ENCODE data around the gene MLPH. TPM values are rescaled to one million over a fixed set of nuclear protein-coding genes. Genes with fewer than 3 reads are reported as not detected.

MLPH gene
- total and polyA plus RNA-seq, 4 donors: 0.62 to 29.3 (median 9.4) TPM

DNA sequence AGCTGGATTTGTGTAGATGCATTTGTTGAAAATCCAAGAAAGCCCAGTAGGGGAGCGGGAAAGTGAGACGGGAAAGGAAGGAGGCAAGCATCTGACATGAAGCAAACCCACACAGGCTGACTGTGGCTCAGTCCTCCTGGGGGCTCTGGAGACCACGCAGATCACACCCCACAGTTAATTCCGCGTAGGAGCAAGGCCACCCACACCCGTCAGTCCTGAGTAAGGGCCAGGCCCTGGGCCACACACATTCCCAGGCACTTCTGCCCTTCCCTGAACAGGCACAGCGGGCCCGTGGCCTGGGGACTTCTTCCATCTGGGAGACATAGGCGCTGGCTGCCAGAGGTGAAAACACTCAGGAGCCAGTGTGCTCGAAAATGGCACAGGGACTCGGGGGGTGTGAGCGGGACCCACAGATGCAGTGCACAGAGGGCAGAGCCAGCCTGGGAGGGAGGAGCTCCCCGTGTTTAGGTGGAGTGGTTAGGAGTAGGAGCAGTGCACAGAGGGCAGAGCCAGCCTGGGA is 59.9 kb downstream of the MLPH start:
- DNase-seq (ENCODE audit: low read depth in 4 of 6, low spot score in 6 of 6): no peak
- peaks cover 2% of the 10 kb centered on the region for H3K27me3 ChIP-seq (ENCODE audit: control insufficient read depth, insufficient read depth, low read length)
- WGBS (ENCODE audit: insufficient coverage): 86% methylated on average over 6 of the region's 13 CpGs

DNA sequence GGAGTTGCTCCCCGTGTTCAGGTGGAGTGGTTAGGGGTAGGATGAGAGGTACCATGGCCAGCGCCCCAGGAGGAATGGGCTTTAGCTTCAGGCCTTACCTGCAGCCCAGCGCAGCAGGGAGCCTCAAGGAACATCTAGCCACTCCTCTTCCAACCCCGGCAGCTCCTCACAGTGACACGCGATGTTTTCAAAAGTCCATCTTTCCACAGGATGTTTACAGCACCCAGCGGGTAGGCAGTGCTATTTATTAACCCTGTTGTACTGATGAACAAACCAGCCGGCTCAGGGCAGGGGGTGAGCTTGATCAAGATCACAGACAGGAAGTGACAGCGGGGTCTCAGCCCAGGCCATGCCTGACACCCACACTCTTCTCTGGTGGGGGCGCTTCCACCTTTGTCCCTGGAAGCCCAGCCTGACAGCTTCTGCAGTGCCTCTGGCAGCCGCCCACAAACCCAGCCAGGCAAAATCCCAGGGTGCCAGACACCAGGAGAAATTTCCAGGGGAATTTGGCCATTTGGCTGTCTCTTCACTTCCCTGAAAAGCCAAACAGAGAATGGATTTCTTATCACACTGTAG is 60.9 kb downstream of the MLPH start:
- no peaks in the 10 kb centered on the region for H3K9me3 ChIP-seq (ENCODE audit: control insufficient read depth, insufficient read depth, low read length)
- no peak overlapping the region for H3K4me3 ChIP-seq (ENCODE audit: low read depth, low read length)
- no peaks in the 10 kb centered on the region for H3K36me3 ChIP-seq (ENCODE audit: control insufficient read depth, insufficient read depth, low read length)
- no peak overlapping the region for H3K27ac ChIP-seq (ENCODE audit: low read depth, low read length)
- DNase-seq (ENCODE audit: low read depth in 4 of 6, low spot score in 6 of 6): peak in 1 of 6 donors; percentile 19
- WGBS (ENCODE audit: insufficient coverage): 58% methylated on average over 8 of the region's 11 CpGs
- H3K27me3 ChIP-seq (ENCODE audit: control insufficient read depth, insufficient read depth, low read length): peaks cover 2% of the 10 kb centered on the region
- H3K4me1 ChIP-seq (ENCODE audit: control insufficient read depth, insufficient read depth, low read length): peaks cover 8% of the 10 kb centered on the region

More for the DNA sequence above, 59.9 kb downstream of the MLPH start:
- H3K4me1 ChIP-seq (ENCODE audit: control insufficient read depth, insufficient read depth, low read length): peaks cover 8% of the 10 kb centered on the region
- no peak overlapping the region for H3K27ac ChIP-seq (ENCODE audit: low read depth, low read length)
- H3K9me3 ChIP-seq (ENCODE audit: control insufficient read depth, insufficient read depth, low read length): no peaks in the 10 kb centered on the region
- no peaks in the 10 kb centered on the region for H3K36me3 ChIP-seq (ENCODE audit: control insufficient read depth, insufficient read depth, low read length)
- no peak overlapping the region for H3K4me3 ChIP-seq (ENCODE audit: low read depth, low read length)

DNA sequence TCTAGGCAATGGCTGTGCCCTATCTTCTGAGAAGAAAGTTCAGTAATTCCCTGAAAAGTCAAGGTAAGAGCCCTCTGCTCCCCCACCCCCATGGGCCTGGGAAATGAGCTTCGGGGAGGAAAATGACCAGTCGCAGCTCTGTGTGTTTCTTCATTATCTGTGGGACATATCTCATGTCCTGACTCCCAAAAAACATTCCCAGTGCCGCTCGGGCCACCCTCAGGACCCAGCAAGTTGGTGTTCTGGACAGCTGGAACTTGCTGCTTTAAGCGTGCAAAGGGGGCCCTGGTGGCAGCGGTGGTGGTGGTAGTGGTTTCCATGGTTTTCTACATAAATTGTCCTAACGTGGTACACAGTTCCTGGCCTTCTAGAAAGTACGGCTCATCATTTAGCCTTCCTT is 62.2 kb downstream of the MLPH start:
- 66% methylated on average over 6 of the region's 8 CpGs for WGBS (ENCODE audit: insufficient coverage)

DNA sequence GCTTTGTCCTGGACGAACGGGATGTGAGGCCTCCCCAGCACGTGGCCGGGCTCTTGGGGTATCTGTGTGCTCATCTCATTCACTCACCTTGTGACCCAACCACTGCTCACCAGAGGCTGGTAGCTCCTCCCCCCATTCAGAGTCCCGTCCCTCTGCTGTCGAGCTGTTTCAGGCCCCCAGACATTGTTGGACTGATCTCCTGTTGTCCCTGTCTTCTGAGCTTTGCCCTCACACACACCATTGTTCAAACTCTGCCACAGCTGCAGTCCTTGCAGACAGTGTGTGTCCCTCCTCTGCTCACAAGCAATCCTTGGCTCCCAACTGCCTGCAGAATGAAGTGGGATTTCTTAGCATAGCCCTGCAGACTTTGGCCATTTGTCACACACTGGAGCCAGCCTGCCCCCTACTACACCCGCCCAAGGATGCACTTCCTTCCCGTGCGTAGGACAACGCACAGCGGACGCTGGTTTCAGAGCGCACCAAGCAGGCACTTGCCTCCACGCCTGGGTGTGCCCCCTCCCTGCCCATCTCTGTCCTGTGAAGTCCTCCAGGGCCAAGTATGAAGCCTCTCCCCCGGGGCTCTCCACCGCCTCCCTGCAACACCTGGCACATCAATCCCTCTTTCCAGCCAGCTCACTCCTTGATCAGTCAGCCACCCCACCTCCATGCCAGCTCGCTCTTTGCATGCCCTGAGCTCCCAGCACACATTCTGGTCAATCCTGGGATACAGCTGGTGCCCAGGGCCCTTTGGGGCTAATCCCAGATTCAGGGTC is 62.8 kb downstream of the MLPH start:
- no peaks in the 10 kb centered on the region for H3K36me3 ChIP-seq (ENCODE audit: control insufficient read depth, insufficient read depth, low read length)
- 72% methylated on average over 17 of the region's 17 CpGs for WGBS (ENCODE audit: insufficient coverage)
- H3K4me1 ChIP-seq (ENCODE audit: control insufficient read depth, insufficient read depth, low read length): peaks cover 8% of the 10 kb centered on the region
- H3K4me3 ChIP-seq (ENCODE audit: low read depth, low read length): no peak overlapping the region
- no peaks in the 10 kb centered on the region for H3K9me3 ChIP-seq (ENCODE audit: control insufficient read depth, insufficient read depth, low read length)
- H3K27me3 ChIP-seq (ENCODE audit: control insufficient read depth, insufficient read depth, low read length): peaks cover 2% of the 10 kb centered on the region
- no peak overlapping the region for H3K27ac ChIP-seq (ENCODE audit: low read depth, low read length)
- DNase-seq (ENCODE audit: low read depth in 4 of 6, low spot score in 6 of 6): no peak

More for the DNA sequence above, 62.2 kb downstream of the MLPH start:
- peaks cover 2% of the 10 kb centered on the region for H3K27me3 ChIP-seq (ENCODE audit: control insufficient read depth, insufficient read depth, low read length)
- no peak for DNase-seq (ENCODE audit: low read depth in 4 of 6, low spot score in 6 of 6)
- no peak overlapping the region for H3K4me3 ChIP-seq (ENCODE audit: low read depth, low read length)
- H3K9me3 ChIP-seq (ENCODE audit: control insufficient read depth, insufficient read depth, low read length): no peaks in the 10 kb centered on the region
- H3K36me3 ChIP-seq (ENCODE audit: control insufficient read depth, insufficient read depth, low read length): no peaks in the 10 kb centered on the region
- H3K4me1 ChIP-seq (ENCODE audit: control insufficient read depth, insufficient read depth, low read length): peaks cover 8% of the 10 kb centered on the region
- no peak overlapping the region for H3K27ac ChIP-seq (ENCODE audit: low read depth, low read length)

DNA sequence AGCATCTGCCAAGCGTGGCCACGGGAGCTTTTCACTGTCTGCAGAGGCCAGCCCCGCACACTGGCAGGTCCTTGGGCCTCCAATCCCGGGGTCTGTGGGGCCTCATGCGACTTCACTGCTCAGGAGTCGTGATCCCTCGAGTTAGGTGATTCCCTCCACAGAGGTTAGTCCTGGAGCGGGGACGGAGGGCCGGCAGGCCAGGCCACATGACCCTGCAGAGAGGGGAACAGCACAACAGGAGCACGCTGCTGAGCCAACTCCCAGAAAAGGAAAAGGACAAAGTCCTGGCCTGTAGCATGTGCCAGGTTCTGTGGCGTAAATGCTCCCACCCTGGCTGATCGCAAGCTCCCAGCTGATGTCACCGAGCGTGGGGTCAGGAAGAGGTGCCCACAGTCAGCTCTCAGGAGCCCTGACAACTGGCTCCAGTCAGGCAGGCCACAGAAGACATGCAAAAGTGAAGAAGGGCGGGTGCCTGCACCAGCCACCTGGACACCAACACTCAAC is 64.1 kb downstream of the MLPH start:
- WGBS (ENCODE audit: insufficient coverage): 89% methylated on average over 16 of the region's 16 CpGs
- Histone ChIP-seq H3K9me3 (ENCODE audit: control insufficient read depth, insufficient read depth, low read length) (peaks cover 1% of the 10 kb centered on the region), H3K27me3 (ENCODE audit: control insufficient read depth, insufficient read depth, low read length) (peaks cover 2% of the 10 kb centered on the region), H3K4me3 (ENCODE audit: low read depth, low read length) (no peak overlapping the region), H3K4me1 (ENCODE audit: control insufficient read depth, insufficient read depth, low read length) (peaks cover 8% of the 10 kb centered on the region), H3K27ac (ENCODE audit: low read depth, low read length) (no peak overlapping the region), H3K36me3 (ENCODE audit: control insufficient read depth, insufficient read depth, low read length) (no peaks in the 10 kb centered on the region)
- no peak for DNase-seq (ENCODE audit: low read depth in 4 of 6, low spot score in 6 of 6)

DNA sequence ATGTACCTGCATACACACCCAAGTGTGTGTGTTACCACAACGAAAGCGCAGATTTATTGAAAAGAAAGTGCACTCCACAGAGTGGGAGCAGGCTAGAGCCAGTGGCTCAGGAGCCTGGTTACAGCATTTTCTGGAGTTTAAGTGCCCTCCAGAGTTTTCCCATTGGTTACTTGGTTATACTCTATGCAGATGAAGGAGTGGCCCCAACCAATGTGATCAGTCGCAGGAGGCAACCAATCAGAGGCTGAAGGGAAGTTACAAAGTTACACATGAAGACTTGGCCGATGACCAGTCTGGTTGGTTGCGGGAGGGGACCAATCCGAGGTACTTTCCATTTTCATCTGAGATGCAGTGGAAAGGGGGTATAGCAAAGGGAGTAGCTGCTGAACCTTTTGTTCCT is 65.9 kb downstream of the MLPH start:
- Histone ChIP-seq H3K4me3 (ENCODE audit: low read depth, low read length) (no peak overlapping the region), H3K36me3 (ENCODE audit: control insufficient read depth, insufficient read depth, low read length) (no peaks in the 10 kb centered on the region), H3K27me3 (ENCODE audit: control insufficient read depth, insufficient read depth, low read length) (peaks cover 2% of the 10 kb centered on the region), H3K27ac (ENCODE audit: low read depth, low read length) (no peak overlapping the region), H3K9me3 (ENCODE audit: control insufficient read depth, insufficient read depth, low read length) (peaks cover 1% of the 10 kb centered on the region), H3K4me1 (ENCODE audit: control insufficient read depth, insufficient read depth, low read length) (peaks cover 6% of the 10 kb centered on the region)
- no peak for DNase-seq (ENCODE audit: low read depth in 4 of 6, low spot score in 6 of 6)
- 90% methylated on average over 5 of the region's 6 CpGs for WGBS (ENCODE audit: insufficient coverage)

DNA sequence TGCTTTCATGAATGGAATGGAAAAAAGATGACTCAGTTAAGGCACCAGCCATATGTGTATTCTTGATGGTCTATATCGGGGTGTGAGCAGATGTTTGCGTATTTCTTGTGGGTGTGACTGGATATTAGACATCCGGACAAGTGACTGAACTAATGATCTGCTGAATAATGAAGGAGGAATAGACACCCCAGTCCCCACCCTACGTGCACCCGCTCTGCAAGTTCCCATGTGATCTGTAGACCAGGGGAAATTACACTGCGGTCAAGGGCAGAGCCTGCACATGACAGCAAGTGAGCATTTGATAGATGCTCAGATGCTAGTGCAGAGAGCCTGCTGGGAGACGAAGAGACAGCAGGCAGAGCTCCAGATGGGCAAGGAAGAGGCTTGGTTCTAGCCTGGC is 66.9 kb downstream of the MLPH start:
- H3K9me3 ChIP-seq (ENCODE audit: control insufficient read depth, insufficient read depth, low read length): peaks cover 1% of the 10 kb centered on the region
- H3K4me3 ChIP-seq (ENCODE audit: low read depth, low read length): no peak overlapping the region
- H3K4me1 ChIP-seq (ENCODE audit: control insufficient read depth, insufficient read depth, low read length): peaks cover 7% of the 10 kb centered on the region
- DNase-seq (ENCODE audit: low read depth in 4 of 6, low spot score in 6 of 6): no peak
- no peaks in the 10 kb centered on the region for H3K27me3 ChIP-seq (ENCODE audit: control insufficient read depth, insufficient read depth, low read length)
- no peaks in the 10 kb centered on the region for H3K36me3 ChIP-seq (ENCODE audit: control insufficient read depth, insufficient read depth, low read length)
- 85% methylated on average over 5 of the region's 7 CpGs for WGBS (ENCODE audit: insufficient coverage)
- no peak overlapping the region for H3K27ac ChIP-seq (ENCODE audit: low read depth, low read length)

DNA sequence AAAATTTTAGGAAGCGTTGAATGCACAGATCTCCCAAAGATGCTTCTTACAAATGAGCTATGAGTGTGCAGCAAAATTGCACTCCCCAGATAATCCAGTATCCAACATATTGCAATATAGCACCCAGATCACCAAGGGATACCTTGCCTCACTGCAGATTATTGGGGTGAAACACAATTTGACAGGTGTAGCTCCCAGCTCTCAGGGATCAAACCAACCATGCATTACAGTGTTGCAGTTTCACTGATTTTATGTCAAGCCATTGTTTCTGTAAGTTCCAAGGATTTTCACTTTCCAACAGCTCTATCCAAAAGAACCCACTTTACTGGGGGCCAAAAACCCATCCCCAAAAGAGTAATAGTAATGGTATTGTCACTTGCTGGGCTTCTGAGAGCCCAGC is 68.5 kb downstream of the MLPH start:
- H3K27ac ChIP-seq (ENCODE audit: low read depth, low read length): no peak overlapping the region
- H3K27me3 ChIP-seq (ENCODE audit: control insufficient read depth, insufficient read depth, low read length): no peaks in the 10 kb centered on the region
- peaks cover 1% of the 10 kb centered on the region for H3K9me3 ChIP-seq (ENCODE audit: control insufficient read depth, insufficient read depth, low read length)
- no peaks in the 10 kb centered on the region for H3K36me3 ChIP-seq (ENCODE audit: control insufficient read depth, insufficient read depth, low read length)
- no CpG with 5 or more reads among the region's 1 CpG for WGBS (ENCODE audit: insufficient coverage)
- peaks cover 11% of the 10 kb centered on the region for H3K4me1 ChIP-seq (ENCODE audit: control insufficient read depth, insufficient read depth, low read length)
- no peak overlapping the region for H3K4me3 ChIP-seq (ENCODE audit: low read depth, low read length)
- no peak for DNase-seq (ENCODE audit: low read depth in 4 of 6, low spot score in 6 of 6)

DNA sequence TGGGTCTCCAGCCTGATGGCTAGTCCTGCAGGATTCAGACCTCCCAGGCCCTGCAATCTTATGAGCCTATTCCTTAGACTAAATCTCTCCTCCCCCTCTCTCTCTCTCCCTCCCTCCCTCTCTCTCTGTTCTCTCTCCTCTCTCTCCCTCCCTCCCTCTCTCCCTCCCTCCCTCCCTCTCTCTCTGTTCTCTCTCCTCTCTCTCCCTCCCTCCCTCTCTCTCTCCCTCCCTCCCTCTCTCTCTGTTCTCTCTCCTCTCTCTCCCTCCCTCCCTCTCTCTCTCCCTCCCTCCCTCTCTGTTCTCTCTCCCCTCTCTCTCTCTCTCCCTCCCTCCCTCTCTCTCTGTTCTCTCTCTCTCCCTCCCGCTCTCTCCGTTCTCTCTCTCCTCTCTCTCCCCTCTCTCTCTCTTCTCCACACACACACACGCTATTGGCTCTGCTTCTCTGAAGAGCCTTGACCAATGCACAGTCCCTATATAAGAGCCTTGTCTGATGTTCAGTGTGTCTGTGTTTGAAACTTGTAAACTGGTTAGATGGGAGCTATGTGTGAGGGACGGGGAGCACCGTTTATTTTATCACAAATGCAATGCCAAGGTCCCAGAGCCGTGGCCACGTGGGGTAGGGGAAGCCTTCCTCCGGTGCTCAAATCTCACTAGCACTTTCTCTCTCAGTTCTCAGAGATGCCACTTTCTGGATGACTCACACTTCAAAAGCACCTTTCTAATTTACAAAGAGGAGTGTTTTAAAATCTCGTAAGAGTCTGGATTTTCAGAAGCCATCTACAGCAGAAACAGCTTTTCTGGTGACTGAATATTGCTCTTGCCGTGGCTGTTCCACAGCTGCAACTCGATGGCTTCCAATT is 70.0 kb downstream of the MLPH start:
- peaks cover 1% of the 10 kb centered on the region for H3K9me3 ChIP-seq (ENCODE audit: control insufficient read depth, insufficient read depth, low read length)
- no peaks in the 10 kb centered on the region for H3K27me3 ChIP-seq (ENCODE audit: control insufficient read depth, insufficient read depth, low read length)
- peaks cover 11% of the 10 kb centered on the region for H3K4me1 ChIP-seq (ENCODE audit: control insufficient read depth, insufficient read depth, low read length)
- 63% methylated on average over 7 of the region's 11 CpGs for WGBS (ENCODE audit: insufficient coverage)
- H3K36me3 ChIP-seq (ENCODE audit: control insufficient read depth, insufficient read depth, low read length): no peaks in the 10 kb centered on the region
- H3K27ac ChIP-seq (ENCODE audit: low read depth, low read length): no peak overlapping the region
- H3K4me3 ChIP-seq (ENCODE audit: low read depth, low read length): no peak overlapping the region
- no peak for DNase-seq (ENCODE audit: low read depth in 4 of 6, low spot score in 6 of 6)
